K562 (cell line): ENCODE results near the gene LEMD3. TPM values are rescaled to one million over a fixed set of nuclear protein-coding genes. Genes with fewer than 3 reads are reported as not detected.
A peak's percentile ranks its signal among the peaks of the same experiment; 100 is the strongest.

Source experiments
- ATAC-seq: fragments of 200-7000 bp; cut with Tn5 transposase; 3 replicates; pipeline ENCODE4 v1.9.1; 2020; ENCODE audit warnings: moderate library complexity
- BruUV-seq: library from RNA; stranded (reverse); fragments of 400-500 nt; replicated peaks from 2 replicates; lab custom pipeline; 2021; lab: Mats Ljungman, UMichigan
- CTCF ChIA-PET: fragments of 300-600 bp; formaldehyde crosslinking; extraction: SDS; loops from one replicate; lab custom pipeline; 2021; ENCODE audit warnings: low intra/inter-chr PET ratio; lab: Yijun Ruan, JAX
- POLR2A ChIA-PET: fragments of 300-600, 350-650 bp; sonication (Branson Sonifier 250); formaldehyde crosslinking; extraction: SDS; loops from one replicate; lab custom pipeline; 2021; ENCODE audit warnings: antibody characterized with exemption, inconsistent platforms; lab: Yijun Ruan, JAX
- DNase-seq, 4 experiments: peaks; one replicate each; pipeline versions ENCODE4 v3.0.0 to v3.0.0-alpha.2; 2011 to 2018; ENCODE audit warnings: low spot score in 3 of 4, mixed read lengths in 3 of 4; ENCODE audit errors: extremely low read depth in 1 of 4
- FAIRE-seq: peaks from 2 replicates; lab custom pipeline; 2011; peaks lifted over from hg19 to GRCh38; lab: Jason Lieb, UNC
- H2AFZ ChIP-seq: 2 replicates; pipeline ENCODE4 v1.6.0; 2011; ENCODE audit warnings: low read depth, low read length, control low read depth, inconsistent platforms
- H3K27ac ChIP-seq: fragments of 200-600 bp; 3 replicates; pipeline ENCODE4 v1.8.0; 2011; ENCODE audit warnings: low read depth, mild to moderate bottlenecking, control low read depth, inconsistent platforms, low read length, moderate library complexity, mixed read lengths; ENCODE audit errors: extremely low read depth
- H3K27me3 ChIP-seq, 2 experiments: fragments of 300-600 bp in 1 of 2; 2 replicates in 1 of 2; 3 replicates in 1 of 2; pipeline versions ENCODE4 v1.6.0 to v1.8.0; 2011; ENCODE audit warnings: inconsistent platforms in 2 of 2, low read length in 2 of 2, mild to moderate bottlenecking in 1 of 2, mixed read lengths in 1 of 2, moderate library complexity in 1 of 2; ENCODE audit not compliant: control insufficient read depth in 2 of 2, insufficient read depth in 2 of 2
- H3K36me3 ChIP-seq: fragments of 300-600 bp; 3 replicates; pipeline ENCODE4 v1.8.0; 2011; ENCODE audit warnings: mild to moderate bottlenecking, low read length, inconsistent platforms; ENCODE audit not compliant: control insufficient read depth, insufficient read depth
- H3K4me1 ChIP-seq, 2 experiments: fragments of 200-600 bp in 1 of 2; replicated peaks in 1 of 2; 2 replicates in 1 of 2; 3 replicates in 1 of 2; pipeline versions ENCODE4 v1.5.1 to v1.8.0; 2011; ENCODE audit warnings: inconsistent platforms in 2 of 2, low read length in 2 of 2, mild to moderate bottlenecking in 1 of 2, mixed read lengths in 1 of 2, moderate library complexity in 1 of 2; ENCODE audit not compliant: control insufficient read depth in 2 of 2, insufficient read depth in 2 of 2
- H3K4me2 ChIP-seq: 2 replicates; pipeline ENCODE4 v1.6.1; 2011; ENCODE audit warnings: low read length, control low read depth, inconsistent platforms, mixed read lengths; ENCODE audit not compliant: insufficient read depth
- H3K4me3 ChIP-seq: fragments of 200-600 bp; sonication (generic), shearing (Covaris generic); 2 replicates; pipeline ENCODE4 v1.5.1; 2016; ENCODE audit warnings: control low read depth, inconsistent platforms
- H3K79me2 ChIP-seq: fragments of 200-600 bp; 3 replicates; pipeline ENCODE4 v1.8.0; 2011; ENCODE audit warnings: low read length, inconsistent platforms; ENCODE audit not compliant: control insufficient read depth, insufficient read depth
- H3K9ac ChIP-seq, 2 experiments: 2 replicates each; pipeline versions ENCODE4 v1.6.0 to v1.6.1; 2011; ENCODE audit warnings: low read depth in 2 of 2, low read length in 2 of 2, control low read depth in 1 of 2, inconsistent platforms in 1 of 2, mild to moderate bottlenecking in 1 of 2, mixed read lengths in 1 of 2; ENCODE audit not compliant: insufficient read depth in 1 of 2
- H3K9me1 ChIP-seq: one replicate; pipeline ENCODE4 v1.6.0; 2011; ENCODE audit warnings: inconsistent platforms, mild to moderate bottlenecking, low read length, moderate library complexity; ENCODE audit not compliant: control insufficient read depth, insufficient read depth
- H3K9me3 ChIP-seq: replicated peaks from 2 replicates; pipeline ENCODE4 v1.5.1; 2011; ENCODE audit warnings: low read depth, low read length, inconsistent platforms; ENCODE audit not compliant: control insufficient read depth, insufficient read depth
- H4K20me1 ChIP-seq: replicated peaks from 2 replicates; pipeline ENCODE4 v1.6.1; 2011; ENCODE audit warnings: low read length, inconsistent platforms, mixed read lengths; ENCODE audit not compliant: control insufficient read depth, insufficient read depth
- ETV5 ChIP-seq: sonication (generic); formaldehyde crosslinking; IDR thresholded peaks from 2 replicates; pipeline ENCODE4 v1.4.0; 2020; ENCODE audit warnings: low read depth, mild to moderate bottlenecking, missing genetic modification reagents
- SPI1 ChIP-seq: IDR thresholded peaks from 2 replicates; pipeline ENCODE4 v1.6.1; 2011; ENCODE audit warnings: low read depth, low read length, control low read depth, borderline replicate concordance
- ZNF175 ChIP-seq: fragments of 200-800 bp; sonication (Bioruptor generic); IDR thresholded peaks from 2 replicates; pipeline ENCODE4 v1.6.1; 2016; ENCODE audit warnings: low read depth, mild to moderate bottlenecking, missing genetic modification characterization, missing compliant biosample characterization
- WGBS: fragments of 100-300 bp; shearing (Covaris generic); methylation state at CpG from one replicate; pipeline ENCODE4 v1.1.6; 2016; ENCODE audit warnings: low coverage, mixed read lengths; ENCODE audit not compliant: insufficient coverage; ENCODE audit errors: missing lambda C conversion rate; 5-methylcytosine and 5-hydroxymethylcytosine counted together
- in situ Hi-C: fragments of 300-500 bp; cut with MboI; formaldehyde crosslinking; loops from 4 replicates; pipeline ENCODE4 v1.15.0; 2018; ENCODE audit warnings: inconsistent platforms, mixed read lengths
- intact Hi-C: fragments of 100-400 bp; cut with micrococcal nuclease; formaldehyde crosslinking; loops from 2 replicates; pipeline ENCODE4 v1.14.2; 2022
- polyA plus RNA-seq, 8 experiments: library from polyadenylated mRNA; depleted of rRNA in 4 of 8; stranded (reverse) in 5 of 8; unstranded in 3 of 8; fragments of >200 nt; fragmentation: Nextera tagmentation in 2 of 8; fragmentation: Illumina TruSeq in 1 of 8; extraction: Ambion mirVana in 2 of 8; extraction: Trizol in 1 of 8; gene quantifications; 2 replicates each; pipeline versions ENCODE4 v1.2.1 to v1.2.3, GENCODE V29; 2011 to 2014; ENCODE audit warnings: inconsistent platforms in 1 of 8, missing spikeins in 1 of 8
- total RNA-seq, 7 experiments: library from RNA; depleted of rRNA in 6 of 7; stranded (reverse); fragments of >200 nt in 6 of 7; fragmentation: Illumina TruSeq in 2 of 7; extraction: Trizol in 2 of 7; gene quantifications; 2 replicates each; pipeline versions ENCODE4 v1.2.1 to v1.2.3, GENCODE V29; 2011 to 2021; ENCODE audit warnings: low replicate concordance in 1 of 7

LEMD3 gene
- total and polyA plus RNA-seq, 9 of the 15 experiments (the other 6 are each of a cell fraction or from before 2014, with no cell fraction given), result 6.8 to 37.4 (median 17.2) TPM

- in situ Hi-C loops, result no loop called here
- H4K20me1 ChIP-seq, result no peaks in the 10 kb centered on the region
- no peak overlapping the region for H3K27ac ChIP-seq
- H3K4me2 ChIP-seq, result no peak overlapping the region
- intact Hi-C loops, result no loop called here
- no peak for TF ChIP-seq ETV5 (CRISPR knock-in tag)
- peak; percentile 71 for TF ChIP-seq SPI1
- TF ChIP-seq ZNF175, result no peak
- no peak for FAIRE-seq
- H3K9ac ChIP-seq, result no peak overlapping the region
- H3K9me3 ChIP-seq, result no peaks in the 10 kb centered on the region
- POLR2A ChIA-PET, result no interaction called here
- CTCF ChIA-PET, result no interaction called here
- H3K27me3 ChIP-seq, result no peaks in the 10 kb centered on the region
- no peak for ATAC-seq
- no peaks in the 10 kb centered on the region for H3K9me1 ChIP-seq
- H3K4me3 ChIP-seq, result no peak overlapping the region
- H3K79me2 ChIP-seq, result no peaks in the 10 kb centered on the region
- no TSS peak for BruUV-seq
- H2AFZ ChIP-seq, result no peak overlapping the region
- 0% methylated on average over 1 of the region's 1 CpG for WGBS
- no peaks in the 10 kb centered on the region for H3K36me3 ChIP-seq
- no peak for DNase-seq
- H3K4me1 ChIP-seq, result no peaks in the 10 kb centered on the region
These were observed 127.3 kb downstream of the LEMD3 start for GRCh38 chr12:65296508-65297265.

Other genes starting within 250 kb of the LEMD3 start
- gene WIF1, start 48.3 kb upstream of the LEMD3 start, total RNA-seq (2014; rRNA removed), result not detected in 2 replicates
- not detected in 2 replicates for gene WIF1, start 48.3 kb upstream of the LEMD3 start, total RNA-seq (2014; rRNA removed; fragmentation: Illumina TruSeq; extraction: Trizol)
- not detected in 2 replicates for gene WIF1, start 48.3 kb upstream of the LEMD3 start, total RNA-seq (2015; rRNA removed; fragmentation: Illumina TruSeq; extraction: Trizol)
- gene WIF1, start 48.3 kb upstream of the LEMD3 start, total RNA-seq (2021), result not detected in 2 replicates
- not detected in 2 replicates for gene WIF1, start 48.3 kb upstream of the LEMD3 start, polyA plus RNA-seq (2011; rRNA removed)
- gene WIF1, start 48.3 kb upstream of the LEMD3 start, polyA plus RNA-seq (2014; fragmentation: Illumina TruSeq; extraction: Trizol), result not detected in 2 replicates
- gene WIF1, start 48.3 kb upstream of the LEMD3 start, polyA plus RNA-seq (2014; fragmentation: Nextera tagmentation; extraction: Ambion mirVana), result not detected
- not detected in 2 replicates for gene WIF1, start 48.3 kb upstream of the LEMD3 start, polyA plus RNA-seq (2014; rRNA removed)
- not detected in 2 replicates for gene MSRB3, start 109.1 kb downstream of the LEMD3 start, total RNA-seq (2014; rRNA removed)
- not detected in 2 replicates for gene MSRB3, start 109.1 kb downstream of the LEMD3 start, total RNA-seq (2014; rRNA removed; fragmentation: Illumina TruSeq; extraction: Trizol)
- gene MSRB3, start 109.1 kb downstream of the LEMD3 start, total RNA-seq (2015; rRNA removed; fragmentation: Illumina TruSeq; extraction: Trizol), result not detected in 2 replicates
- gene MSRB3, start 109.1 kb downstream of the LEMD3 start, total RNA-seq (2021), result 0.04 and 0.38 TPM in 2 replicates
- gene MSRB3, start 109.1 kb downstream of the LEMD3 start, polyA plus RNA-seq (2011; rRNA removed), result not detected in 2 replicates
- gene MSRB3, start 109.1 kb downstream of the LEMD3 start, polyA plus RNA-seq (2014; fragmentation: Illumina TruSeq; extraction: Trizol), result not detected in 2 replicates
- not detected for gene MSRB3, start 109.1 kb downstream of the LEMD3 start, polyA plus RNA-seq (2014; fragmentation: Nextera tagmentation; extraction: Ambion mirVana)
- not detected in 2 replicates for gene MSRB3, start 109.1 kb downstream of the LEMD3 start, polyA plus RNA-seq (2014; rRNA removed)